IPS DF 4.7 (cell line): ENCODE data around the gene GATD1.

Source experiments
- DNase-seq: peaks from one replicate; pipeline ENCODE4 v3.0.0-alpha.2; 2013; ENCODE audit warnings: low spot score; ENCODE audit errors: extremely low read depth

GATD1 gene

GRCh38 chr11:777288-778255, at the start of gene GATD1:
GATD1 (minus strand) TSS chr11:777487; CDS start chr11:777462, 25 bp downstream.
- DNase-seq, result no peak

GRCh38 chr11:826836-827145, 49.5 kb upstream of the GATD1 start:
- DNase-seq, result no peak

- no peak for DNase-seq
These were observed 48.9 kb upstream of the GATD1 start for GRCh38 chr11:826227-826621.

- no peak for DNase-seq
These were observed 48.3 kb upstream of the GATD1 start for GRCh38 chr11:825366-826226.

GRCh38 chr11:824942-825341, 47.7 kb upstream of the GATD1 start:
- no peak for DNase-seq

- DNase-seq, result no peak
These were observed 47.1 kb upstream of the GATD1 start for GRCh38 chr11:824292-824880.

GRCh38 chr11:823441-824291, 46.4 kb upstream of the GATD1 start:
- DNase-seq, result no peak

GRCh38 chr11:821512-822371, 44.5 kb upstream of the GATD1 start:
- no peak for DNase-seq

GRCh38 chr11:820655-821511, 43.6 kb upstream of the GATD1 start:
- DNase-seq, result no peak

GRCh38 chr11:819943-820649, 42.8 kb upstream of the GATD1 start:
- DNase-seq, result no peak

GRCh38 chr11:819129-819931, 42.0 kb upstream of the GATD1 start:
- no peak for DNase-seq

GRCh38 chr11:818396-819128, 41.3 kb upstream of the GATD1 start, which contains the start of gene PNPLA2:
PNPLA2 (plus strand) TSS chr11:818914; CDS start chr11:819719, 805 bp downstream.
- DNase-seq, result no peak

- no peak for DNase-seq
These were observed 39.1 kb upstream of the GATD1 start for GRCh38 chr11:816433-816779.

GRCh38 chr11:815675-816432, 38.6 kb upstream of the GATD1 start:
- no peak for DNase-seq

- DNase-seq, result no peak
These were observed 36.3 kb upstream of the GATD1 start for GRCh38 chr11:813456-814096.

GRCh38 chr11:813072-813455, 35.8 kb upstream of the GATD1 start:
- DNase-seq, result no peak
